ENCODE measurements around the gene WNT11.

Gene WNT11

GRCh38 chr11:76152086-76152681, 54.1 kb downstream of the WNT11 start:
- peak; percentile 76 to 78 for DNase-seq

GRCh38 chr11:76151556-76152085, 54.7 kb downstream of the WNT11 start:
- DNase-seq: no peak

GRCh38 chr11:76150141-76150540, 56.2 kb downstream of the WNT11 start:
- DNase-seq: no peak

- DNase-seq: no peak
These were observed 56.6 kb downstream of the WNT11 start for GRCh38 chr11:76149713-76150112.

- DNase-seq: no peak
These were observed 57.2 kb downstream of the WNT11 start for GRCh38 chr11:76148941-76149613.

DNA sequence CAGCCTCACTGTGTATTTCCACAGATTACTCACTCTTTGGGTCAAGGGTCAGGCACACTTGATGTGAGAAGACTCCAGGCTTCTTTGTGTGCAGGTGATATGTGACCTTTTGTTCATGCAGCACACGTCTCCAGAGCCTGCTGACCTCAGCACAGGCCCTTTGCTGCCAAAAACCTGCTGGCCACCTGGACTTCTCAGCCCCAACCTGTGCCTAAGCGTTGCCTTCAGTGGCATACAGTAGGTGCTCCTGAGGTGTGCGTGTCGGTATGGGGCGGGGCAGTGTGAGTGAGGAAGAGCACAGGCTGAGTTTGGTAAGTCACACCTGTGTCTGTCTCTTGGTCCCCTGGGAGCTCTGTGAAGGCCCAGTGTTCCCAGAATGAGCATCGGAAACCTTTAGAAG, 58.1 kb downstream of the WNT11 start:
- no peak for DNase-seq

- no peak for DNase-seq
These were observed 59.1 kb downstream of the WNT11 start for GRCh38 chr11:76147106-76147740.

DNA sequence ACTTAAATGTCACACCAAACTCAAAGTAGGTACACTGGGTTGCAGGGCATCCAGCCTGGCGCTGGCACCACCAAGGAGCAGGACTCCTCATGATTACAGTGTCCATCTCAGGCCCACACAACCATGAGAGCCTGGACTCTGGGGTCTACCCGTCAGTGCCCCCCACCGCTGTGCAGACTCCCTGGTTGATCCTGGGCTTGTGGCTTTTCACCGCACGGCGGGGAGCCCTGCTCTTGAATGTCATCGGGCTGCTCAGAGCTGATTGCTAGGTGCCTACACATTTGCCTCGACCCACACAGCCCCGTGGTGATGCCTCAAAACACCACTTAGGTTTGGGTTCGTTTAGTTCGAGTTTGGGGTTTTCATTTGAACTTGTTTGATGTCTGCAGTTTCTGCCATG, 63.0 kb downstream of the WNT11 start:
- no peak for DNase-seq

DNA sequence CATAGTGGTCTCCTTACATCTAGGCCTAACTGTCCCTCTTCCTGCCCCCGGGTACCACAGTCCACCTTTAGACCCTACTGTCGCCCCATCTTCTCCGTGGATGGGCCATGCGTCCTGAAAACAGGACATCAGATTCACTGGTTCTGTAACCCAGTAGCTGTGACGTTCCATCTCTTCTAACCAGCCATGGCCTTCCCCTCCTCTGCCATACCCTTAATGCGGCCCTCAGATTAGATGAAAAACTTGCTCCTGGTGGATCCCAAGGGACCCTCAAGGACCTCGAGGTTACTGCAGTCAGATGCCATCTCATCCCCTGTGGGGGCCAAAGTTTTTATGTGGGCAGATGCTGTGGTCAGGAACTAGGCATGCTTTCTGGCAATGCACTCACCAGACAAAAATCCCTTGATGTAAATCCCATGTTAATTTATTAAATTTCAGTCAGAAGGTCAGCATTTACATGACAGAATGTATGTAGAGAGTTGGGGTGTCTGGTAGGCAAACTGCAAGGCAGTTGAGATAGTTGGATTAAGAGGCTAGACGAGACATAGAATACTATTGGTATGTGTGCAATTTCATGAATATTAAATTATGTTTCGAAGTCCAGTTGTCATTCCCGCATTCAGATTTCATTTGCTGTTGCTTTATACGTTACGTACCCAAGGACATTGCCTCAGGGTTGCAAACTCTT, 64.3 kb downstream of the WNT11 start:
- DNase-seq: no peak

GRCh38 chr11:76140912-76141574, 65.3 kb downstream of the WNT11 start:
- no peak for DNase-seq

DNA sequence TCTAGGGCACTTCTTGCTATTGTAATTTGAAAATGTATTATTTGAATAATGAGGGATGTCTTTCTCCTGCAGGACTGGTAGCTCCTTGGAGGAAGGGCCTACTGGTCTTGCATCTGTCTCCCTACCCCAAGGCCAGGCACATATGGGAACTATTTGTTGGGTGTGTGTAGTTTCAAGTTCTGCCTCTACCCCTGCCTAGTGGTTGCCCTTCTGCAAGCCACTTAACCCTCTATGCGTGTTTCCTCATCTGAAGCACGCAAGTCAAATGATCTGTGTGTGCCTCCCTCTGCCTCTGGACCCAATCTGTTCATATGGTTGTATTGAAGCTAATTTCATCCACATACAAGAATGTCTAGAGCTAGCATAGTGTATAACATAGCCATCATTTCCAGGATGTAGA, 67.0 kb downstream of the WNT11 start:
- no peak for DNase-seq

Measured in CD4-positive, alpha-beta T cell treated with Interferon alpha-2 for 1 hour (primary cell).